Measurements from ENCODE around the gene TMEM52B. TPM values are rescaled to one million over a fixed set of nuclear protein-coding genes. Genes with fewer than 3 reads are reported as not detected.
"Not testable (repeated sequence)": the region's sequence is repeated elsewhere in the genome, so short reads cannot be mapped to it uniquely, and the experiment has no call there.

TMEM52B gene
- total RNA-seq, 3 donors from 2014 or later = 0.33 to 0.44 TPM; not detected in 1

DNA sequence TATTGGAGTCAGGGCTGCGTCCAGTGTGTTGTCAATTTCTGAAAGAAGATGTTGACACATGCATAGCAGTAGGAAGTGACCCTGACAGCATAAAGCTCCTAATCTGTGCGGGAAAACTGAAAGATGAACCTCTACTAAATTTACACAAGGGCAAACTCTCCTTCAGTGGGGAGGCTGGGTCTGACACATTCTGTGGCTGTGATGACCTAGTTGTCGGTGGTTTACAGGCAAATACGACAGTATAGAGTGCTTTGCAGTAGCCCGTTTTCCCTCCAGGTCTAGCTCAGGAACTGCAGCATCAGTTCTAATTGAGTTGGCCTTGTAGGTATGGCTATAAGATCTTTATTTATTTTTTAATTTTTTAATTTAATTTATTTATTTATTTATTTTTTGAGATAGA is 19.0 kb downstream of the TMEM52B start:
- no peaks in the 10 kb centered on the region for H3K27me3 ChIP-seq
- H3K36me3 ChIP-seq = no peaks in the 10 kb centered on the region
- no peaks in the 10 kb centered on the region for H3K9me3 ChIP-seq
- no peak overlapping the region for H3K4me3 ChIP-seq
- intact Hi-C loops (cut with DNase I; ENCODE audit: low total_unique reads) = no loop called here
- no peaks in the 10 kb centered on the region for H3K4me1 ChIP-seq
- TF ChIP-seq, protein P1, sequence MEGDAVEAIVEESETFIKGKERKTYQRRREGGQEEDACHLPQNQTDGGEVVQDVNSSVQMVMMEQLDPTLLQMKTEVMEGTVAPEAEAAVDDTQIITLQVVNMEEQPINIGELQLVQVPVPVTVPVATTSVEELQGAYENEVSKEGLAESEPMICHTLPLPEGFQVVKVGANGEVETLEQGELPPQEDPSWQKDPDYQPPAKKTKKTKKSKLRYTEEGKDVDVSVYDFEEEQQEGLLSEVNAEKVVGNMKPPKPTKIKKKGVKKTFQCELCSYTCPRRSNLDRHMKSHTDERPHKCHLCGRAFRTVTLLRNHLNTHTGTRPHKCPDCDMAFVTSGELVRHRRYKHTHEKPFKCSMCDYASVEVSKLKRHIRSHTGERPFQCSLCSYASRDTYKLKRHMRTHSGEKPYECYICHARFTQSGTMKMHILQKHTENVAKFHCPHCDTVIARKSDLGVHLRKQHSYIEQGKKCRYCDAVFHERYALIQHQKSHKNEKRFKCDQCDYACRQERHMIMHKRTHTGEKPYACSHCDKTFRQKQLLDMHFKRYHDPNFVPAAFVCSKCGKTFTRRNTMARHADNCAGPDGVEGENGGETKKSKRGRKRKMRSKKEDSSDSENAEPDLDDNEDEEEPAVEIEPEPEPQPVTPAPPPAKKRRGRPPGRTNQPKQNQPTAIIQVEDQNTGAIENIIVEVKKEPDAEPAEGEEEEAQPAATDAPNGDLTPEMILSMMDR (IDR thresholded peaks at IDR 0.05) = no peak
- TF ChIP-seq POLR2A (IDR thresholded peaks at IDR 0.05) = no peak
- no peak for TF ChIP-seq POLR2AphosphoS5 (IDR thresholded peaks at IDR 0.05)
- no peak for DNase-seq (ENCODE audit: low spot score in 2 of 2)
- H3K27ac ChIP-seq = no peak overlapping the region

DNA sequence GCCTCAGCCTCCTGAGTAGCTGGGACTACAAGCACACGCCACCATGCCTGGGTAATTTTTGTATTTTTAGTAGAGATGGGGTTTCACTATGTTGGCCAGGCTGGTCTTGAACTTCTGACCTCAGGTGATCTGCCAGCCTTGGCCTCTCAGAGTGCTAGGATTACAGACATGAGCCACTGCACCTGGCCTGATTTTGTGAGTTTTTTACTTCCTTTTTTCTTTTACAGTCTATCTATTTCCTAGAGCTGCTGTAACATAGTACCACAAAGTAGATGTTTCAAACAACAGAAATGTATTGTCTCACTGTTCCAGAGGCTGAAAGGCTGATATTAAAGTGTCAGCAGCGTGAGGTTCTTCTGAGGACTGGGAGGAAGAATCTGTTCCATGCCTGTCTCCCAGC is 25.7 kb downstream of the TMEM52B start:
- H3K4me1 ChIP-seq; H3K36me3 ChIP-seq; DNase-seq (ENCODE audit: low spot score in 2 of 2); intact Hi-C loops (cut with DNase I; ENCODE audit: low total_unique reads); H3K27ac ChIP-seq; H3K9me3 ChIP-seq; H3K4me3 ChIP-seq; H3K27me3 ChIP-seq: not testable (repeated sequence)

DNA sequence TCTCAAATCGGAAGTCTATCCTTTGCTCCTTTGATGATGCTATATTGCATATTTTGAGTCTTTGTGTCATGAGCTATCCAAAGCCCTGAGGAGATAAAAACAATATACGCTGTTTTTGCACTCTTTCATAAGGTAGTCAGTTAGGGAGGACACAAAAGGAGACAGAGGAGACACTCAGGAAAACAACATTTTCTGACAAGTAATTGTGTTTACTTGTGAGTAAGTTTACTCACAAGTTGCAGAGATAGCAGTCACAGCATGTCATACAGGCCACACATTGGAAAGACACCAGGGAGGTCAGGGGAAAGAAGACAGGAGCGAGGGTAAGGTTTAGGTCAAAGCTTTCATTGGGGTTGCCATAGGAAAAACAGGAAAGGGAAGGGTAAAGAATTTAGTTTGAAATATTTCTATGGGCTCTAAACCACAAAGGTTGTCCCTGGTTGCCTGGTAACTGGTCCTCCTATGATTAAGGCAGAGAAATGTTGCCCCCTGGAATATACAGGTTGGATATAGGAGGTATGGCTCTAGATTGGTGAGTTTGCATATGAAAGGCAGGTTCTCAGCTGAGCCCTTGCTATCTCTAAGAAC is 26.5 kb downstream of the TMEM52B start:
- no peak overlapping the region for H3K4me3 ChIP-seq
- DNase-seq (ENCODE audit: low spot score in 2 of 2) = no peak
- no peak overlapping the region for H3K27ac ChIP-seq
- no peaks in the 10 kb centered on the region for H3K36me3 ChIP-seq
- no peaks in the 10 kb centered on the region for H3K4me1 ChIP-seq
- intact Hi-C loops (cut with DNase I; ENCODE audit: low total_unique reads) = no loop called here
- no peaks in the 10 kb centered on the region for H3K9me3 ChIP-seq
- H3K27me3 ChIP-seq = no peaks in the 10 kb centered on the region
- TF ChIP-seq POLR2AphosphoS5 (IDR thresholded peaks at IDR 0.05) (no peak), POLR2A (IDR thresholded peaks at IDR 0.05) (no peak)
- TF ChIP-seq, protein P1 (IDR thresholded peaks at IDR 0.05) = no peak

DNA sequence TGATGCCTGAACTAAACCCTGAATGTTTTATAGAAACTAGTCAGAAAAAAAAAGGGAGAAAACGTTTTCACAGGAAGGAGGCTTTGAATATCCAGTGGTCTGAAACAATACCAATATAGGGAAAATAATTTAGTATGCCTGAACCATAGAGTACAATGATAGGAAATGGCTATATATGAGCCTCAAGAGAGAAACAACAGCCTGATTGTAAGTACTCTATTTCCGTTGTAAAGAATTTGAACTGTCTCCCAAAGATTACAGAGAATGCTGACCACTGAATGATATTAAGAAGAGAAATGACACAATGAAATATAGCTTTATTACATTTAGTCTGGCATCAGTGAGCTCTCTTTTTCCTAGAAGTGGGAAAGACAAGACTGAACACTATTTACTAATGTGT is 28.3 kb downstream of the TMEM52B start:
- Histone ChIP-seq H3K27ac (no peak overlapping the region), H3K9me3 (no peaks in the 10 kb centered on the region), H3K36me3 (no peaks in the 10 kb centered on the region), H3K4me3 (no peak overlapping the region), H3K4me1 (no peaks in the 10 kb centered on the region), H3K27me3 (no peaks in the 10 kb centered on the region)
- TF ChIP-seq POLR2AphosphoS5 (IDR thresholded peaks at IDR 0.05) (no peak), POLR2A (IDR thresholded peaks at IDR 0.05) (no peak)
- TF ChIP-seq, protein P1 (IDR thresholded peaks at IDR 0.05) = no peak
- DNase-seq (ENCODE audit: low spot score in 2 of 2) = no peak
- intact Hi-C loops (cut with DNase I; ENCODE audit: low total_unique reads) = no loop called here

DNA sequence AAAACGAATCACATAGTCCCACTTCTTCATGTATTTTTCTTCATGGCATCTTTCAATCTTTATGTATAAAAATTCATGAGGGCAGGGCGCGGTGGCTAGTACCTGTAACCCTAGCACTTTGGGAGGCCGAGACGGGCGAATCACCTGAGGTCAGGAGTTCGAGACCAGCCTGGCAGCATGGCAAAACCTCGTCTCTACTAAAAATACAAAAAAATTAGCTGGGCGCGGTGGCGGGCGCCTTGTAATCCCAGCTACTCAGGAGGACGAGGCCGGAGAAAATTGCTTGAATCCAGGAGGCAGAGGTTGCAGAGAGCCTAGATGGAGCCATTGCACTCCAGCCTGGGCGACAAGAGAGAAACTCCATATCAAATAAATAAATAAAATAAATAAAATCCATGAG is 31.4 kb downstream of the TMEM52B start:
- Histone ChIP-seq H3K27me3 (no peaks in the 10 kb centered on the region), H3K36me3 (no peaks in the 10 kb centered on the region), H3K27ac (no peak overlapping the region), H3K4me1 (no peaks in the 10 kb centered on the region), H3K9me3 (no peaks in the 10 kb centered on the region), H3K4me3 (no peak overlapping the region)
- intact Hi-C loops (cut with DNase I; ENCODE audit: low total_unique reads) = no loop called here
- no peak for DNase-seq (ENCODE audit: low spot score in 2 of 2)
- TF ChIP-seq POLR2A (IDR thresholded peaks at IDR 0.05) (no peak), POLR2AphosphoS5 (IDR thresholded peaks at IDR 0.05) (no peak)
- TF ChIP-seq, protein P1 (IDR thresholded peaks at IDR 0.05) = no peak

Data from breast epithelium (tissue), 4 donors.